ENCODE results near the gene FAM13A.
A peak's percentile ranks its signal among the peaks of the same experiment; 100 is the strongest.
"Not testable (repeated sequence)": the region's sequence is repeated elsewhere in the genome, so short reads cannot be mapped to it uniquely, and the experiment has no call there.

Gene FAM13A

GRCh38 chr4:88963817-88964216, 93.2 kb downstream of the FAM13A start:
- DNase-seq (ENCODE audit: low read depth, low spot score), result no peak

DNA sequence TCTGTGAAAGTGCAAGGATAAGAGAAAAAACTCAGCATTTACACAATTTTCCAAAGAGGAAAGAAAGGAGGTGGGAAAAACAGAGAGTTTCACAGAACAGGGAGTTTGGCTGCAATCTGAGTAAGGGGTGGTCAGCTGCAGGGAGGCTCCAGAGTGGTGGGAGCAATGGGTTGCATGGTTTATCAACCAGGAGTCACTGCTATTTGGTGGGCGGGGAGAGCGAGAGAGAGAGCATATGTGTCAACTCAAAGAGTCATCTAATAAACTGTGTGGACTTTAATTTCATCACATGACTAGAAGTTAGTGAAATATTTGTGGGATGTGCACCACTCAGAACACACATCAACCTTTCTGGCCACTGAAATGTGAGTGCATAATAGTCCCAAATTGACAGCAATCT, 94.6 kb downstream of the FAM13A start:
- DNase-seq (ENCODE audit: low read depth, low spot score), result no peak

- DNase-seq (ENCODE audit: low read depth, low spot score), result no peak
These were observed 96.4 kb downstream of the FAM13A start for GRCh38 chr4:88960576-88960975.

DNA sequence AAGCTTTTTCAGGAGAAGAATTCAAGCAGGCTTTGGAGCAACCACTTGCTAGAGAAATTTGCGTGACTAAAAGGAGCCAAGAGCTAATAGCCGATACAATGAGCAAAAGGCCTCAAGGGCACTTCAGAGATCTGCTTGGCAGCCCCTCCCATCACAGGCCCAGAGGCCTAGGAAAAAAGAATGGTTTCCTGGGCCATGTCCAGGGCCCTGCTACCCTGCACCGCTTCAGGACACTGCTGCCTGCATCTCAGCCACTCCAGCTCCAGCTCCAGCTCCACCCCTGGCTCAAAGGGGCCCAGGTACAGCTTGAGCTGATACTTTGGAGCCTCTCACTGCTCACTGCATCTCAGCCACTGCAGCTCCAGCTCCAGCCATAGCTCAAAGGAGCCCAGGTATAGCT, 98.9 kb downstream of the FAM13A start:
- DNase-seq (ENCODE audit: low read depth, low spot score), result peak; percentile 69

DNA sequence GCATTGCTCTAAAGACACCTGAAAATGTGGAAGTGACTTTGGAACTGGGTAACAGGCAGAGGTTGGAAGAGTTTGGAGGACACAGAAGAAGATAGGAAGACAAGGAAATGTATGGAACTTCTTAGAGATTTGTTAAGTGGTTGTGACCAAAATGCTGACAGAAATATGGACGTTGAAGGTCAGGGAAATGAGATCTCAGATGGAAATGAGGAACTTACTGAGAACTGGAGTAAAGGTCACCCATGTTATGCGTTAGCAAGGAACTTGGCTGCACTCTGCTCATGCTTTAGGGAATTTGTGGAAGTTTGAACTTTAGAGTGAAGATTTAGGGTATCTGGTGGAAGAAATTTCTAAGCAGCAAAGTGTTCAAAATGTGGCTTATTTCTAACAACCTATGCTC, 99.4 kb downstream of the FAM13A start:
- DNase-seq (ENCODE audit: low read depth, low spot score), result no peak

DNA sequence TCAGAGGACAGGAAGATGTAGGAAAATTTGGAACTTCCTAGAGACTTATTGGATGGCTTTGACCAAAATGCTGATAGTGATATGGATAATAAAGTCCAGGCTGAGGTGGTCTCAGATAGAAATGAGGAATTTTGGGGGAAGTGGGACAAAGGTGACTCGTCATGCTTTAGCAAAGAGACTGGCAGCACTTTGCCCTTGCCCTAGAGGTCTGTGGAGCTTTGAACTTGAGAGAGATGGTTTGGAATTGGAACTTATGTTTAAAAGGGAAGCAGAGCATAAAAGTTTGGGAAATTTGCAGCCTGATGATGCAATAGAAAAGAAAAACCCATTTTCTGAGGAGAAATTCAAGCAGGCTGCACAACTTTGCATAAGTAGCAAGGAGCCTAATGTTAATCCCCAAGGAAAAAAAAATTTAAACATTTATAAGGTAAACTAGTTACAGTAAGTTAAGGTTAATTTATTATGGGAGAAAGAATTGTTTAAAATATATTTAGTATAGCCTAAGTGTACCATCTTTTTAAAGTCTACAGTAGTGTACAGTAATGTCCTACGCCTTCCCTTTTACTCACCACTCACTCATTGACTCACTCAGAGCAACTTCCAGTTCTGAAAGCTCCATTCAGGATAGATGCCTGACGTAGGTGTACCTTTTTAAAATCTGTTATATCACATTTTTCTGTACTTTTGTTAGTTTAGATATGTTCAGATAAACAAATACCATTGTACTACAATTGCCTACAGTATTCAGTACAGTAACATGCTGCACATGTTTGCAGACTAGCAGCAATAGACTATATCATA, 101.2 kb downstream of the FAM13A start:
- DNase-seq (ENCODE audit: low read depth, low spot score), result no peak

- DNase-seq (ENCODE audit: low read depth, low spot score), result no peak
These were observed 103.6 kb downstream of the FAM13A start for GRCh38 chr4:88953400-88953799.

- DNase-seq (ENCODE audit: low read depth, low spot score), result no peak
These were observed 104.9 kb downstream of the FAM13A start for GRCh38 chr4:88952081-88952480.

DNA sequence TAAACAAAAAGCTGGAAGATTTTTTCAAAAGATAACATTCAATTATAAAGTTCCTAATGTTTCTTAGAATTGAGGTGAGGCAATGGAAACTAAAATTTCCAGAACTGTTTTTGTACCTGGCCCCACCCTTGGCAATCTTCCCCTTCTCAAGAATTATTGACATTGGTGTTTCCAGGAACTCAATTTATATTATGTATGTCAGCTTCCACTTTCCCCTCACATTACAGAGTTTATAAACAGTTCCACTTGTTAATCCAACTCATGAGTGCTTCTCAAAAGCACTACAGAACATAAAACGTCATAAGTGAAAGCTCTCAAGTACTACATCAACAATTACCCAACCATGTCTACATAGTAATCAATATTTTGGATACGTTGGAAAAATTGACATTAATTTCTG, 107.4 kb downstream of the FAM13A start:
- DNase-seq (ENCODE audit: low read depth, low spot score), result no peak

- no peak for DNase-seq (ENCODE audit: low read depth, low spot score)
These were observed 116.5 kb downstream of the FAM13A start for GRCh38 chr4:88940506-88940905.

GRCh38 chr4:88939697-88940096, 117.3 kb downstream of the FAM13A start:
- DNase-seq (ENCODE audit: low read depth, low spot score), result no peak

DNA sequence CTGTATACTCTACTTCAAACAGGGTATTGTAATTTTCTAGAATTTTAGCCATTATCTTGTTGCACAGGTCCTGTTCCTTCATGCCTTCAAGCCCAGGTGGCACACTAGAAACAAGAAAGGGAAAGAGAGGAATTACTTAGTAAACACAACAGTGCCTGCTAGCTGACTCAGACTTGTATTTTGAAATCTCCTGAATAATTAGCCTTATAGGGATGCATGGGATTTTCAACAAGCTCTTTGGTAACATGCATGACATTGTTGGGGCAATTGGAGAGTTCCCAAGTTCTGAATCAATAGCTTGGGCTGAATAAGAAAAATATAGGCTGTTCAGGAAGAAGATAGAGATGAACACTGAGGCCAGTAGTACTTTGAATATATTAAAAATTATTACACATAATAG, 118.8 kb downstream of the FAM13A start:
- no peak for DNase-seq (ENCODE audit: low read depth, low spot score)

GRCh38 chr4:88937081-88937480, 119.9 kb downstream of the FAM13A start:
- no peak for DNase-seq (ENCODE audit: low read depth, low spot score)

DNA sequence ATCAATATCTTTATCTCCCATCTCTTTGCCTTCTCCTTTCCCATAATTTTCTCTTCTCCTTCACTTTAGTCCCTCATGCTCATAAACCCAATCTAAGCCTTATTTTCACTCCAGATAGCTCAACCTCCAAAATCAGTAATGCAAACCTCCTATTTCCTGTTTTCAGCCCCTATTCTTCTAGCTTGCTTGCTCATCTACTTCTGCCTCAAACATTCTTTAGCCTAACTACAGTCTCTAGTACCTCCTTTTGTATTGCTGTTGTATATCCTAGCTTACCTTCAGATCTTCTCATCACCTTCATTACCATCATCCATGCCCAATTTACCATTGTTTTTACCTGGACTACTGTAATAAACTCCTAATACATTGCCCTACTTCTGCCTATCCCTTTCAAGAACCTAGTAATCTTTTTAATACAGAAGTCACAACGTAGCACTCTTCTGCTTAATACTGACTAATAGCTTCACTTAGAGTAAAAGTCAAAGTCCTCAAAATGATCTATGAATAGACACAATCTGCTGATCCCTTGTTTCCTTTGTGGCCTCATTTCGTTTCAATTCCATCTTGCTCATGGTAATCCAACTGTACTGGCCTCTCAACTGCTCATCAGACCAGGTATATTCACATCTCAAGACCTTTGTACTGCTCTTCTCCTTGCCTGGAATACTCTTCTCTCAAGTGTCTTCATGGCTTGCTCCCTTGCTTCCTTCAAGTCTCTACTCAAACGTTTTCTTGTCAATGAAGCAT, 123.4 kb downstream of the FAM13A start:
- DNase-seq (ENCODE audit: low read depth, low spot score), result no peak

DNA sequence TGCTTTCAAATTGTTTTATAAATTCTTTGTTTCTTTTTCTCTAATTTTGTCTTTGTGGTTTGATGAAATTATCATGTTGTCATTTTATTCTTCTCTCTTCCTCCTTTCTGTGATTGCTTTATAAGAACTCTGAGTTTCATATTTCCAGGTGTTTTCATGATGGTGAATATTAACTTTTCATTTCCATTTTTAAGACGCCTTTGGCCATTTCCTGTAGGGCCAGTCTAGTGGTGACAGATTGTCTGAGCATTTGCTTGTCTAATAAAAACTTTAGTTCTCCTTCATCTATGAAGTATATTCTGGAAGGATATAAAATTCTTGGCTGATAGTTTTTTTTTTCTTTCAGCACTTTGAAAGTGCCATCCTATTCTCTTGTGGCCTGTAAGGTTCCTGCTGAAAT, 128.1 kb downstream of the FAM13A start:
- DNase-seq (ENCODE audit: low read depth, low spot score), result no peak

DNA sequence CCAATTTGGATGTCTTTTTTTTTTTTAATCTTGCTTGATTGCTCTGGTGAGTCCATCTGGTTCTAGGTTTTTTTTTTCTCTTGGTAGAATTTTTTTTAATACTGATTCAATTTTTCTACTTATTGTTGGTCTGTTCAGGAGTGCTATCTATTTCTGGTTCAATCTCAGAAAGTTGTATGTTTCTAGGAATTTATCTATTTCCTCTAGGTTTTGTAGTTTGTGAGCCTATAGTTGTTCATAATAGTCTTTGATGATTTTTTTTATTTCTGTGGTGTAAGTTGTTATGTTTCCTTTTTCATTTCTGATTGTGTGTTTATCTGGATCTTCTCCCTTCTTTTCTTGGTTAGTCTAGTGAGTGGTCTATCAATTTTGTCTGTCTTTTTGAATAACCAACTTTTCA, 129.6 kb downstream of the FAM13A start:
- DNase-seq (ENCODE audit: low read depth, low spot score), result no peak

DNA sequence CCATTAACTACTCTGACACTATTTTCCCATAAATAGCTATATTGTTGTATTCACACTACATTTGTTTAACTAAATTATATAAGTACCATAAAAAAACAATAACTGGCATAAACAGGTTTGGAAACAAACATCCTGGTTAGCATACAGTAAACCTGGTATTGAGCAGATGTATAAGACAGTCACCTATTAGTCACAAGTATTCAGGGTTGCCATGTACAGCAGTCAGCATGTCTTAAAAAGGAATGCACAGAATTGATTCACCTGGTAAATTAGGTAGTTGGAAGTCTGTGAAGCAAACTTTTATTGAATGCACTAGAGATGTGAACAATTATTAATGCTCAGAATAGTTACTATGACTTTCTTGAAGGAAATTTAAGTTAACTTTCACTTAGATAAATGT, 137.9 kb downstream of the FAM13A start:
- DNase-seq (ENCODE audit: low read depth, low spot score), result no peak

DNA sequence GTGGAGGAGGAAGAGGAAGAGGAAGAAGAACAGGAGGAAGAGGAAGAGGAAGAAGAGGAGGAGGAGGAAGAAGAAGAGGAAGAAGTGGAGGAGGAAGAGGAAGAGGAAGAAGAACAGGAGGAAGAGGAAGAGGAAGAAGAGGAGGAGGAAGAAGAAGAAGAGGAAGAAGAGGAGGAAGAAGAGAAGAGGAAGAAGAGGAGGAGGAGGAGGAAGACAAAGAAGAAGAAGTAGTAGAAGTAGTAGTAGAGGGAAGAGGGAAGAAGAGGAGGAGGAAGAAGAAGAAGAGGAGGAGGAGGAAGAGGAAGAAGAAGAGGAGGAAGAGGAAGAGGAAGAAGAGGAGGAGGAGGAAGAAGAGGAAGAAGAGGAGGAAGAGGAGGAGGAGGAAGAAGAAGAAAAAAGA, 143.8 kb downstream of the FAM13A start:
- not testable (repeated sequence) for DNase-seq (ENCODE audit: low read depth, low spot score)

DNA sequence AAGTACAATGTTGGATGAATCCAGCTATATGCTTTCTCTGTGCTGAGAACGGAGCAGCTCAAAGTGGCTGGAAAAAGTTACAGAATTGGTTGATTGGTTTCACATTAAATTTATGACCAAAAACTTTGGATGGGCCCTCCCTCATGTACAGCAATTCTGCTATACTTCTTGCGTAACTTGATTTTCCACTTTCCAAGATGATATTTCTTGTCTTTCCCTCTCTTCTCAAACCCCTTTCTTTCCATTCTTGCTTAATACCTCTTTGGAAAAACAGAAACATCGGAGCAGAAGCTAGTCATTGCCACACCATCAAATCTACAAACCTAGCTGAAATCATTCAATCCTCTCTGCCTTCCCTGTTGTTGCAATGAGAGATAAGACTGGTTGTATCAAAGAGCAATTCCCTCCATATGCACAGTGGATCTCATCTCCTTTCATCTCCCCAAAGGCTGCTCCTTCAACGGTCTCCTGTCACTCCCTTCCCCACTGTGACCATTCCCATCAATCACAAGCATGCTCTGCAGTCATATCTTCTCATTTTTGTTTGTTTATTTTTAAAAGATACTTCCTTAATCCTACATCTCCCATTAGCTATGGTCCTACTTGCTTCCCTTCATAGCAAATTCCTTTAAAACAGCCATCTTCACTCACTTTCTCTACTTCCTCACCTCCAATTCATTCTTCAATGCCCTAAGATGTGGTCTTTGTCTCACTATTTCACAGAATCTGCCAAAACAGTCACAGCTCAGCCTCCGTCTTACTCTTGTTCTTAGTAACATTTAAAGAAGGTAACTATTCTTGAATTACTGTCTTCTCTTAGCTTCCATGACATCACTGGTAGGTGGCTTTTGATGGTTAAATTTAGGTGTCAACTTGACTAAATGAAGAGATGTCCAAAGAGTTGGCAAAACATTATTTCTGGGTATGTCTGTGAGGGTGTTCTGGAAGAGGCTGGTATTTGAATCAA, 145.5 kb downstream of the FAM13A start:
- no peak for DNase-seq (ENCODE audit: low read depth, low spot score)

DNA sequence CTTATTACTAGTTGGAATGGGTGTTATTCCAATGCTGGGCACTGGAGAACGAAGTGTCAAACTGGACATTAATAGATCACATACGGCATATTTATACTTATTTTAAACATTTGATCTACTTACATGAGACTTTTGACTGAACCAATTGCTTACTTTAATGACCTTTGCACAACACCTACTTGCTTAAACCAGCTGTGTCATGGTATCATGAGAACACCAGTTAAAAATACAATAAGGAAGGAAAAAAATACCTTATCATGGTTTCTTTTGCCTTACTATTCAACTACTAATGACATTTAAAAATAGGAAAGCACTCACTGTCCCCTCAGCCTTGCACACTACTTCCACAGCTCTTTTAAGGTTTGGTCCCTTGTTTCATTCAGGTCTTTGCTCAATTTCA, 146.9 kb downstream of the FAM13A start:
- no peak for DNase-seq (ENCODE audit: low read depth, low spot score)

DNA sequence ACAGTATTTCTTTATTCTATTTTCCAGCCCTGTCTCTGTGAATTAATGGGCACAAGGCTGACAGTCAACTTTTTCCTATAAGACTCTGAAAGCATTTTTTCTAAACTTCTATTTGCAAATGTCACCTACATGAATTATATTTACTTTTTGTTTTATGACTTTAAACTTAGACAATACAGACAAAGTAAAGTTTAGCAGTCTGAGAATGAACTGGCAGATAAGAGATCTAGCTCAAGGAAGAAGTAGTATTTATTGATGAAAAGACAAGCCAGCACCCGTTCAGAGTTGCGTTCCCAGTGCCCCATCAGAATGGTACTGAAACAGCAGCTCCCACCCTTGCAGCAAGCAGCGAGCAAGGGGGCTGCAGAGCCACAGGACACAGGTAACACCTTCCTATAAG, 148.5 kb downstream of the FAM13A start:
- no peak for DNase-seq (ENCODE audit: low read depth, low spot score)

- no peak for DNase-seq (ENCODE audit: low read depth, low spot score)
These were observed 149.0 kb downstream of the FAM13A start for GRCh38 chr4:88908003-88908402.
